GM12874 (cell line): Measurements from ENCODE around the gene RPA3.

ENCODE experiments used
- TF ChIP-seq, protein P1 (sequence below): IDR thresholded peaks from 2 replicates; pipeline ENCODE4 v1.5.1; 2011; ENCODE audit warnings: low read depth, mild to moderate bottlenecking, control low read depth, low read length, moderate library complexity; ENCODE audit not compliant: insufficient read depth

The RPA3 gene

DNA sequence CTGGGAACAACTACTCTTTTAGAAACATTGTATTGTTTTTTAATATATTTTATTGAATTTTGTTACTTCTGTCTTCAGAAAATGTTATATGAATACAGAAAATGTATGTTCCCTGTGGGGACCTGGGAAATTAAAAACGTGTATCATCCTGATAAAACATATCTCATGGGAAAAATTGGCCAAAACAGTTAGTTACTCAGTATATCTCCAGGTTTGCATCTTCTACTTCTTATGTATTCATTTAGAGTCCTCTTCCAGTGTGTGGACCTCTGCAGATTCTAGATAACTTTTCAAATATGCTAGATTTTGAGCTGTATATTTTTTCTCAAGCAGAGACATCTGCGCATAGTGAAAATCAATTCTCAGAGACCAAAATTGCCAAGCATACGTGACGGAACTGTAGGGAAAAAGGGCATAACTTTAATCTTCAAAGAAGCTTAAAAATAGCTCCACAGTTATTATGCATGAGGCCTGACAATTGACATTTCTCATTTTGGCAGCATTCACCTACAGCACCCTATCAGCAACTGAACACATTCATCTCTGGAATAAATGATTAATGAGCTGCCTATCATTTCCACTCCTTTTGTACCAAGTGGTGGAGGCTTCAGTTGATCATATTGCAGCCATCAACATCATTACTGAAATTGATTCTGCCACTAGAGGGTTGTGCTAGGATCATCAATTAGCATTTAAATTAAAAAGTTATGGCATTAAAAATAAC lies 104.2 kb downstream of the RPA3 start:
- TF ChIP-seq, protein P1, sequence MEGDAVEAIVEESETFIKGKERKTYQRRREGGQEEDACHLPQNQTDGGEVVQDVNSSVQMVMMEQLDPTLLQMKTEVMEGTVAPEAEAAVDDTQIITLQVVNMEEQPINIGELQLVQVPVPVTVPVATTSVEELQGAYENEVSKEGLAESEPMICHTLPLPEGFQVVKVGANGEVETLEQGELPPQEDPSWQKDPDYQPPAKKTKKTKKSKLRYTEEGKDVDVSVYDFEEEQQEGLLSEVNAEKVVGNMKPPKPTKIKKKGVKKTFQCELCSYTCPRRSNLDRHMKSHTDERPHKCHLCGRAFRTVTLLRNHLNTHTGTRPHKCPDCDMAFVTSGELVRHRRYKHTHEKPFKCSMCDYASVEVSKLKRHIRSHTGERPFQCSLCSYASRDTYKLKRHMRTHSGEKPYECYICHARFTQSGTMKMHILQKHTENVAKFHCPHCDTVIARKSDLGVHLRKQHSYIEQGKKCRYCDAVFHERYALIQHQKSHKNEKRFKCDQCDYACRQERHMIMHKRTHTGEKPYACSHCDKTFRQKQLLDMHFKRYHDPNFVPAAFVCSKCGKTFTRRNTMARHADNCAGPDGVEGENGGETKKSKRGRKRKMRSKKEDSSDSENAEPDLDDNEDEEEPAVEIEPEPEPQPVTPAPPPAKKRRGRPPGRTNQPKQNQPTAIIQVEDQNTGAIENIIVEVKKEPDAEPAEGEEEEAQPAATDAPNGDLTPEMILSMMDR = no peak

DNA sequence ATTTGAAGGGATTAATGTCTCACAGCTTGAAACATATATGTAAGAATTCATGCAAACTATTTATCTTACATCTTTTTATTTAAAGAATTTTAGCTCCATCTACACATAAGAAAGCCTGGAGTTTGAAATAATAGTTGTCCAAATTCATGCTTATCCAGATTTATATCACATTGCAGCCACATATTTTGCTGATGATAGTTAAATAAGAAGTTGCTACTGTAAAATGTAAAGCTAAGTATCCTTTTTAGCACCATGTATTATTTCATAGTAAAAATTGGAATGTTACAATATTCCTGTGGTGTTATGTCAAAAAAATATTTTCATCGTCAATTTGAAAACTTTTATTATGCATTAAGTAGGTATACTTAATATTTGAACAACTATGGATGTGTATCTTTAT lies 105.2 kb downstream of the RPA3 start:
- TF ChIP-seq, protein P1 = no peak

DNA sequence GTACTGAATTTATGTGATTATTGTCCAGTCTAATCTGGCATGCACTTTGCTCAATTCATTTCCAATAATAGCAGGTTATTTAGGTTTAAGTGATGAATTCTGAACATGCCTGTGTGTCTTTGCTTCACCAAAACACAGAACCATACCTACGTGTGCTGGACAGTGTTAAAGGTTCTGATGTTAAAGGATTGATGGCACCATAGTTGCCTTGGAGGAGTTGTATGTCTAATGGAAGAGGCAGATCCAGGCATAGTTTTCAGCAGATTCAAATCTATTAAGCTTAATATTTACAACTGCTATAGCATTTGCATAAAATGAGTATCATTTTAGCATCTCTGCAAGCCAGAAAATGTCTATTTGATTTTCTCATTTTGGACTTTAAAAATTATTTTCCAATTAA lies 105.9 kb downstream of the RPA3 start:
- TF ChIP-seq, protein P1 = no peak

DNA sequence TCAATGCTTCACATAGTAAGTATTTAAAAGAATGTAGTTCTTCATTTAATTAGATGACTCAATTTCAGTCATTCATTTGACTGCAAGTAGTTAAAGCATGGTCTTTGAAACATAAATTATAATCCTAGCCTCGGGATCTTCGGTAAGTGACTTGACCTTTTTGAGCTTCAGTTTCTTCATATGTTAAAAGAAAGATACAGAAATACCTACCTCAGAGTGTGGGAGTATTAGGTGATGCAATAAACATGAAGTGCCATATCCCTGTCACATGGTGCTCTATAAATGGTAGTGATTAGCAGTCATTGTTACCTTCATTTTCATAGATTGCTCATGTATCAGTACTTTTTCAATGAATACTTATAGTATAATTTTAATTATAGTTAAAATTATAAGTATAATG lies 109.1 kb downstream of the RPA3 start:
- TF ChIP-seq, protein P1 = no peak

DNA sequence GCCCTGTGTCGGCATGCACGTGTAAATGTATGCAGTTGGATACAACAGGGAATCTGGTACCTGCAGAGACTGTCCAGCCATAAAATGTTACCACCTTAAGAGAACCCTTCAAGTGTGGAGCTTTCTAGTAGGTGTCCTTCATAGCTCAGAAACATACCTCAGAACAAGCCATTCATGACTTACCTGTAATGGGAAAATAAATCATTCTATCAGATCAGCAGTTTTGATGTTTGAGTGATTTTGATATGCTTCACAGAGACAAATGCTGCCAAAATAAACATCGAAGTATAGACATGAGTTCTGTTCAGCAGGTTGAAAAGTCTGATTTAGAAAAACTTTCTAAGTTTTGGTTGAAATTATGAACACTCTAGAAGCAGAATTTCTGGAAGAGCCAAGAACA lies 111.4 kb downstream of the RPA3 start:
- TF ChIP-seq, protein P1 = no peak

DNA sequence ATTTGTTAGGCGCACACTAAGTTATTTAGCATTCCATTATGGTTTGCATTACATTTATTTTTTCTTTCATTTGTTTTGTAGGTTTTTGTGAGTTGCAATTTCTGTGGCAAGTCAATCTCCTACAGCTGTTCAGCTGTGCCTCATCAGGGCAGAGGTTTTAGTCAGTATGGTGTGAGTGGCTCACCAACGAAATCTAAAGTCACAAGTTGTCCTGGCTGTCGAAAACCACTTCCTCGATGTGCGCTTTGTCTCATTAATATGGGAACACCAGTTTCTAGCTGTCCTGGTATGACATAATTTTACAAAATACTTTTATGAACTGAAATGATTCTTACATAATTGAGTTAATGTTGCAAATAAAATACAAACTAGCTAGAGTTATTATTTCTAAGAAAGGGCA lies 122.2 kb downstream of the RPA3 start:
- TF ChIP-seq, protein P1 = no peak

DNA sequence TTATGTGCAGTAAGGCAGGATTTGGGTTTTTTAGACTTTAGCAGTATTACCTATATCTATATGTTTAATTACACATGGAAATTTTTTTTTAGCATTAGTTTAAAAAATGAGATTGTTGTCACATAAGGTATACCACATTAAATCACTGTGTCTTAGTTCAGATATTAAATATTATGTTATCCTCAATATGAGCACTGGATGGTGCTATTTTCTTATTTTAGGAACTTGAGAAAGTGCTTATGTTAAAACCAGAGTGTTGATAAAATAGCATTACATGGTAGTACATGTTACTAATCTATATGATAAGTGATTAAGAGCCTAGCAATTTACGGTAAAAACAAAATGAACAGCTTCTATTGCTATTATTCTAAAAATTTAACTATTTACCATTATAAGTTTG lies 123.0 kb downstream of the RPA3 start:
- TF ChIP-seq, protein P1 = no peak
